ACC112 (cell line): Measurements from ENCODE around the gene GATAD2B.
"Not testable (repeated sequence)": the region's sequence is repeated elsewhere in the genome, so short reads cannot be mapped to it uniquely, and the experiment has no call there.

Experiments used
- H2AFZ ChIP-seq: fragments of 200-600 bp; sonication (generic); one replicate; pipeline ENCODE4 v1.6.0; 2017; ENCODE audit warnings: antibody characterized with exemption, low read length; ENCODE audit not compliant: unreplicated experiment
- H3K27ac ChIP-seq: fragments of 200-600 bp; sonication (generic); 2 replicates; pipeline ENCODE4 v1.5.1; 2014; ENCODE audit warnings: low read depth, mild to moderate bottlenecking, antibody characterized with exemption, low read length, moderate library complexity
- H3K27me3 ChIP-seq: fragments of 200-600 bp; sonication (generic); 2 replicates; pipeline ENCODE4 v1.6.1; 2014; ENCODE audit warnings: mild to moderate bottlenecking, antibody characterized with exemption, low read length, moderate library complexity, mixed read lengths; ENCODE audit not compliant: insufficient read depth
- H3K36me3 ChIP-seq: fragments of 200-600 bp; sonication (generic); 2 replicates; pipeline ENCODE4 v1.6.1; 2016; ENCODE audit warnings: mild to moderate bottlenecking, antibody characterized with exemption, low read length, moderate library complexity, mixed read lengths; ENCODE audit not compliant: insufficient read depth
- H3K4me1 ChIP-seq: fragments of 200-600 bp; sonication (generic); one replicate; pipeline ENCODE4 v1.6.1; 2016; ENCODE audit warnings: low read length, mixed read lengths; ENCODE audit not compliant: insufficient read depth, unreplicated experiment, control insufficient read depth
- H3K4me3 ChIP-seq: fragments of 200-600 bp; sonication (generic); 2 replicates; pipeline ENCODE4 v1.5.1; 2014; ENCODE audit warnings: mild to moderate bottlenecking, low read depth, low read length
- H3K79me2 ChIP-seq: fragments of 200-600 bp; sonication (generic); one replicate; pipeline ENCODE4 v1.6.0; 2016; ENCODE audit warnings: low read length; ENCODE audit not compliant: control insufficient read depth, unreplicated experiment, insufficient read depth

GATAD2B gene

GRCh38 chr1:153910560-153910959 is 12.2 kb downstream of the GATAD2B start:
- not testable (repeated sequence) for H3K27me3 ChIP-seq, H2AFZ ChIP-seq, H3K4me3 ChIP-seq, H3K27ac ChIP-seq, H3K36me3 ChIP-seq, H3K4me1 ChIP-seq
- H3K79me2 ChIP-seq = peaks cover 73% of the 10 kb centered on the region

- H3K36me3 ChIP-seq = no peaks in the 10 kb centered on the region
- no peaks in the 10 kb centered on the region for H3K27me3 ChIP-seq
- peaks cover 79% of the 10 kb centered on the region for H3K79me2 ChIP-seq
- no peak overlapping the region for H3K4me3 ChIP-seq
- H3K4me1 ChIP-seq = peaks cover 13% of the 10 kb centered on the region
- H3K27ac ChIP-seq = no peak overlapping the region
- H2AFZ ChIP-seq = no peak overlapping the region
Observed at GRCh38 chr1:153908071-153908470, 14.7 kb downstream of the GATAD2B start.

GRCh38 chr1:153907134-153907533 is 15.6 kb downstream of the GATAD2B start:
- no peaks in the 10 kb centered on the region for H3K36me3 ChIP-seq
- H3K27ac ChIP-seq = no peak overlapping the region
- H3K4me3 ChIP-seq = no peak overlapping the region
- no peaks in the 10 kb centered on the region for H3K27me3 ChIP-seq
- H3K4me1 ChIP-seq = peaks cover 10% of the 10 kb centered on the region
- H2AFZ ChIP-seq = no peak overlapping the region
- peaks cover 77% of the 10 kb centered on the region for H3K79me2 ChIP-seq

- no peak overlapping the region for H2AFZ ChIP-seq
- H3K4me3 ChIP-seq = no peak overlapping the region
- H3K36me3 ChIP-seq = no peaks in the 10 kb centered on the region
- H3K27ac ChIP-seq = no peak overlapping the region
- H3K79me2 ChIP-seq = peaks cover 70% of the 10 kb centered on the region
- no peaks in the 10 kb centered on the region for H3K27me3 ChIP-seq
- H3K4me1 ChIP-seq = peaks cover 10% of the 10 kb centered on the region
Observed at GRCh38 chr1:153906396-153906795, 16.4 kb downstream of the GATAD2B start.

GRCh38 chr1:153905908-153906307 is 16.9 kb downstream of the GATAD2B start:
- not testable (repeated sequence) for H3K4me3 ChIP-seq, H2AFZ ChIP-seq, H3K36me3 ChIP-seq, H3K27me3 ChIP-seq, H3K27ac ChIP-seq, H3K4me1 ChIP-seq
- H3K79me2 ChIP-seq = peaks cover 70% of the 10 kb centered on the region

- H3K4me1 ChIP-seq = peaks cover 10% of the 10 kb centered on the region
- H2AFZ ChIP-seq = no peak overlapping the region
- H3K4me3 ChIP-seq = no peak overlapping the region
- no peaks in the 10 kb centered on the region for H3K27me3 ChIP-seq
- no peak overlapping the region for H3K27ac ChIP-seq
- H3K36me3 ChIP-seq = no peaks in the 10 kb centered on the region
- peaks cover 77% of the 10 kb centered on the region for H3K79me2 ChIP-seq
Observed at GRCh38 chr1:153903841-153904455, 18.8 kb downstream of the GATAD2B start.

GRCh38 chr1:153899509-153899908 is 23.3 kb downstream of the GATAD2B start:
- Histone ChIP-seq H3K4me3 (no peak overlapping the region), H3K27ac (no peak overlapping the region), H2AFZ (no peak overlapping the region), H3K4me1 (peaks cover 2% of the 10 kb centered on the region), H3K27me3 (no peaks in the 10 kb centered on the region), H3K79me2 (peaks cover 57% of the 10 kb centered on the region), H3K36me3 (no peaks in the 10 kb centered on the region)

GRCh38 chr1:153895866-153896265 is 26.9 kb downstream of the GATAD2B start:
- peaks cover 46% of the 10 kb centered on the region for H3K79me2 ChIP-seq
- not testable (repeated sequence) for H3K36me3 ChIP-seq, H3K27me3 ChIP-seq, H3K4me3 ChIP-seq, H2AFZ ChIP-seq, H3K4me1 ChIP-seq, H3K27ac ChIP-seq

GRCh38 chr1:153891042-153891441 is 31.7 kb downstream of the GATAD2B start:
- H3K36me3 ChIP-seq, H3K27ac ChIP-seq, H2AFZ ChIP-seq, H3K4me3 ChIP-seq, H3K27me3 ChIP-seq: not testable (repeated sequence)
- Histone ChIP-seq H3K4me1 (peaks cover 14% of the 10 kb centered on the region), H3K79me2 (peaks cover 49% of the 10 kb centered on the region)

- Histone ChIP-seq H3K79me2 (peaks cover 57% of the 10 kb centered on the region), H3K4me1 (peaks cover 14% of the 10 kb centered on the region), H3K4me3 (peak overlapping the region; percentile 67), H2AFZ (no peak overlapping the region), H3K27me3 (no peaks in the 10 kb centered on the region), H3K27ac (peak overlapping the region; percentile 12; the same call in 1 of the 2 replicates), H3K36me3 (no peaks in the 10 kb centered on the region)
Observed at GRCh38 chr1:153888533-153888932, 34.2 kb downstream of the GATAD2B start.

- Histone ChIP-seq H2AFZ (no peak overlapping the region), H3K36me3 (no peaks in the 10 kb centered on the region), H3K79me2 (peaks cover 67% of the 10 kb centered on the region), H3K4me3 (no peak overlapping the region), H3K27ac (no peak overlapping the region), H3K4me1 (peaks cover 30% of the 10 kb centered on the region), H3K27me3 (no peaks in the 10 kb centered on the region)
Observed at GRCh38 chr1:153886127-153886526, 36.6 kb downstream of the GATAD2B start.
